HepG2 (cell line): ENCODE measurements around the gene MAFF. TPM values are rescaled to one million over a fixed set of nuclear protein-coding genes. Genes with fewer than 3 reads are reported as not detected.

Experiments
- CEBPG ChIP-seq: IDR thresholded peaks from 2 replicates; pipeline ENCODE4 v1.6.1; 2016
- FOSL2 ChIP-seq: sonication (generic); formaldehyde crosslinking; IDR thresholded peaks from 2 replicates; pipeline ENCODE4 v1.4.0; 2020; ENCODE audit warnings: missing genetic modification reagents
- FOXA3 ChIP-seq: IDR thresholded peaks from 2 replicates; pipeline ENCODE4 v1.6.1; 2016; ENCODE audit warnings: missing genetic modification reagents, missing compliant biosample characterization
- NFYB ChIP-seq: sonication (generic); formaldehyde crosslinking; IDR thresholded peaks from 2 replicates; pipeline ENCODE4 v1.4.0; 2020; ENCODE audit warnings: missing genetic modification reagents
- NR2C2 ChIP-seq: sonication (generic); formaldehyde crosslinking; IDR thresholded peaks from 2 replicates; pipeline ENCODE4 v1.4.0; 2020; ENCODE audit warnings: missing genetic modification reagents, mild to moderate bottlenecking, moderate library complexity, borderline replicate concordance
- NR2F1 ChIP-seq, 2 experiments: fragments of 450-650 bp in 1 of 2; formaldehyde crosslinking in 1 of 2; IDR thresholded peaks; 2 replicates each; pipeline versions ENCODE4 v1.5.0 to v1.6.1; 2016 to 2020; ENCODE audit warnings: mild to moderate bottlenecking in 1 of 2, missing compliant biosample characterization in 1 of 2, missing genetic modification reagents in 1 of 2, moderate library complexity in 1 of 2
- NR2F6 ChIP-seq, 2 experiments: IDR thresholded peaks; 2 replicates each; pipeline ENCODE4 v1.6.1; 2016; ENCODE audit warnings: antibody characterized with exemption in 1 of 2, mild to moderate bottlenecking in 1 of 2
- PAXIP1 ChIP-seq: sonication (generic); formaldehyde crosslinking; conservative IDR thresholded peaks from 2 replicates; pipeline ENCODE4 v1.4.0; 2020; ENCODE audit warnings: mild to moderate bottlenecking, missing genetic modification reagents, moderate library complexity
- PCBP2 ChIP-seq: fragments of 200-400 bp; formaldehyde crosslinking; optimal IDR thresholded peaks from 2 replicates; pipeline ENCODE3; 2018; ENCODE audit warnings: low read length, low read depth; ENCODE audit not compliant: poor library complexity, severe bottlenecking
- PHF21A ChIP-seq: sonication (generic); formaldehyde crosslinking; IDR thresholded peaks from 2 replicates; pipeline ENCODE4 v1.5.0; 2020; ENCODE audit warnings: mild to moderate bottlenecking, missing genetic modification reagents
- POGZ ChIP-seq: sonication (generic); formaldehyde crosslinking; IDR thresholded peaks from 2 replicates; pipeline ENCODE4 v1.4.0; 2020; ENCODE audit warnings: mild to moderate bottlenecking, missing genetic modification reagents
- POLR2AphosphoS5 ChIP-seq: IDR thresholded peaks from 2 replicates; pipeline ENCODE4 v1.6.1; 2012; ENCODE audit warnings: low read depth, low read length
- RARA ChIP-seq: IDR thresholded peaks from 2 replicates; pipeline ENCODE4 v1.6.1; 2016; ENCODE audit warnings: missing genetic modification reagents, missing compliant biosample characterization
- SP2 ChIP-seq: sonication (generic); formaldehyde crosslinking; IDR thresholded peaks from 2 replicates; pipeline ENCODE4 v1.5.1; 2020; ENCODE audit warnings: mild to moderate bottlenecking, missing genetic modification reagents
- ZBTB1 ChIP-seq: sonication (generic); formaldehyde crosslinking; IDR thresholded peaks from 2 replicates; pipeline ENCODE4 v1.4.0; 2020; ENCODE audit warnings: missing genetic modification reagents, borderline replicate concordance
- ZGPAT ChIP-seq: IDR thresholded peaks from 2 replicates; pipeline ENCODE4 v1.6.1; 2016; ENCODE audit warnings: mild to moderate bottlenecking
- polyA plus RNA-seq, 8 experiments: library from polyadenylated mRNA; depleted of rRNA in 3 of 8; stranded (reverse) in 7 of 8; unstranded in 1 of 8; fragments of >200 nt; fragmentation: Illumina TruSeq in 4 of 8; extraction: Trizol in 4 of 8; gene quantifications; 2 replicates each; pipeline versions ENCODE4 v1.2.1 to v1.2.3, GENCODE V29; 2011 to 2016; ENCODE audit warnings: low read depth in 4 of 8, missing spikeins in 1 of 8, mixed read lengths in 1 of 8; ENCODE audit not compliant: insufficient read depth in 1 of 8
- total RNA-seq, 5 experiments: library from RNA; depleted of rRNA; stranded (reverse); fragments of >200 nt; fragmentation: Illumina TruSeq; extraction: Trizol; gene quantifications; 2 replicates each; pipeline ENCODE4 v1.2.3, GENCODE V29; 2016; ENCODE audit warnings: low read depth in 1 of 5
- TF ChIP-seq, protein P1 (sequence below): sonication (generic); formaldehyde crosslinking; IDR thresholded peaks from 2 replicates; pipeline ENCODE4 v1.5.1; 2020; ENCODE audit warnings: mild to moderate bottlenecking, missing genetic modification reagents
- TF ChIP-seq, protein P2 (sequence below), 2 experiments: sonication (generic) in 1 of 2; formaldehyde crosslinking in 1 of 2; IDR thresholded peaks; 2 replicates each; pipeline versions ENCODE4 v1.5.1 to v1.6.1; 2011 to 2020; ENCODE audit warnings: borderline replicate concordance in 1 of 2, low read depth in 1 of 2, low read length in 1 of 2, mild to moderate bottlenecking in 1 of 2, missing genetic modification reagents in 1 of 2, moderate library complexity in 1 of 2

Gene MAFF
- total and polyA plus RNA-seq, 2 of the 13 experiments (the other 11 are each of a cell fraction or from before 2014, with no cell fraction given): 5.4 to 14.3 TPM

DNA sequence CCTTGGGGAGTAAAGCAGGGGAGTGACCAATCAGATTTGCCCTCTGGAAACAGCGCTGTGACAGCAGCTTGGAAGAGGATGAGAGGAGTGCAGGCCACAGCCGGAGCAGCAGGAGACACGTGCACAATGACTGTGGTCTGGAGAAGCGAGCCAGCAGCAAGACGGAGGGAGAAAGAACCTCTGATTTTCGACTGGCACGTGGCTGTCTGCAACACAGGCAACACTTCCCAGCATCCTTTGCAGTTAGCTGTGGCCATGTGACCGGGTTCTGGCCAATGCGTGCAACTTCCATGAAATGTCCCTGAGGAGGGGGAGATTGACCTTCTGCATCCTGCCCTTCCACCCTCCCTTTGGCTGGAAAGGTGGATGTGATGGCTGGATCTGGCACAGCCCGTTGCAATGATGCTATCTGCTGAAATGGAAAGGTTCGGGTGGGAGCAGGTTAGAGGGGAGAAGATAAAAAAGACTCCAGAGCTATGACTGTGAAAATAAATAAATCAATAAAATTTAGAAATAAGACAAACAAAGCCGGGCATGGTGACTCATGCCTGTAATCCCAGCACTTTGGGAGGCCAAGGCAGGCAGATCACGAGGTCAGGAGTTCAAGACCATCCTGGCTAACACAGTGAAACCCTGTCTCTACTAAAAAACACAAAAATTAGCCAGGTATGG, 35.7 kb upstream of the MAFF start (continued):
- TF ChIP-seq, protein P1, sequence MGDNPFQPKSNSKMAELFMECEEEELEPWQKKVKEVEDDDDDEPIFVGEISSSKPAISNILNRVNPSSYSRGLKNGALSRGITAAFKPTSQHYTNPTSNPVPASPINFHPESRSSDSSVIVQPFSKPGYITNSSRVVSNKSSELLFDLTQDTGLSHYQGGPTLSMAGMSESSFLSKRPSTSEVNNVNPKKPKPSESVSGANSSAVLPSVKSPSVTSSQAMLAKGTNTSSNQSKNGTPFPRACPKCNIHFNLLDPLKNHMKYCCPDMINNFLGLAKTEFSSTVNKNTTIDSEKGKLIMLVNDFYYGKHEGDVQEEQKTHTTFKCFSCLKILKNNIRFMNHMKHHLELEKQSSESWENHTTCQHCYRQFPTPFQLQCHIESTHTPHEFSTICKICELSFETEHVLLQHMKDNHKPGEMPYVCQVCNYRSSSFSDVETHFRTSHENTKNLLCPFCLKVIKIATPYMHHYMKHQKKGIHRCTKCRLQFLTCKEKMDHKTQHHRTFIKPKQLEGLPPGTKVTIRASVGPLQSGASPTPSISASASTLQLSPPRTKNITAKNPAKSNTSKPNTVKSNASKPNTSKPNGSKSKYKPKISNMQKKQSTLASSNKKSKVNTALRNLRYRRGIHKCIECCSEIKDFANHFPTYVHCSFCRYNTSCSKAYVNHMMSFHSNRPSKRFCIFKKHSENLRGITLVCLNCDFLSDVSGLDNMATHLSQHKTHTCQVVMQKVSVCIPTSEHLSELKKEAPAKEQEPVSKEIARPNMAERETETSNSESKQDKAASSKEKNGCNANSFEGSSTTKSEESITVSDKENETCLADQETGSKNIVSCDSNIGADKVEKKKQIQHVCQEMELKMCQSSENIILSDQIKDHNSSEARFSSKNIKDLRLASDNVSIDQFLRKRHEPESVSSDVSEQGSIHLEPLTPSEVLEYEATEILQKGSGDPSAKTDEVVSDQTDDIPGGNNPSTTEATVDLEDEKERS: no peak
- TF ChIP-seq NR2C2 (CRISPR knock-in tag) (peak; percentile 75; the same call in 1 of the 2 replicates), PCBP2 (no peak), SP2 (CRISPR knock-in tag) (0 out of 2 replicates have a peak, but pooled peaks have one; percentile 8), ZBTB1 (no peak), NR2F6 (IDR thresholded peaks at IDR 0.05) (peak; percentile 55; the same call in 1 of the 2 replicates), NR2F6 (CRISPR knock-in tag; IDR thresholded peaks at IDR 0.05) (no peak), RARA (CRISPR knock-in tag) (peak; percentile 72), CEBPG (CRISPR knock-in tag) (0 out of 2 replicates have a peak, but pooled peaks have one; percentile 14), FOXA3 (peak; percentile 42; the same call in 1 of the 2 replicates), ZGPAT (CRISPR knock-in tag) (0 out of 2 replicates have a peak, but pooled peaks have one; percentile 15), NR2F1 (CRISPR knock-in tag; IDR thresholded peaks at IDR 0.05) (no peak), PAXIP1 (CRISPR knock-in tag) (peak; percentile 47; the same call in 1 of the 2 replicates), POGZ (0 out of 2 replicates have a peak, but pooled peaks have one; percentile 39), PHF21A (no peak), NFYB (CRISPR knock-in tag) (peak; percentile 55; the same call in 1 of the 2 replicates), POLR2AphosphoS5 (no peak), FOSL2 (CRISPR knock-in tag) (peak; percentile 92)
- TF ChIP-seq, protein P2, sequence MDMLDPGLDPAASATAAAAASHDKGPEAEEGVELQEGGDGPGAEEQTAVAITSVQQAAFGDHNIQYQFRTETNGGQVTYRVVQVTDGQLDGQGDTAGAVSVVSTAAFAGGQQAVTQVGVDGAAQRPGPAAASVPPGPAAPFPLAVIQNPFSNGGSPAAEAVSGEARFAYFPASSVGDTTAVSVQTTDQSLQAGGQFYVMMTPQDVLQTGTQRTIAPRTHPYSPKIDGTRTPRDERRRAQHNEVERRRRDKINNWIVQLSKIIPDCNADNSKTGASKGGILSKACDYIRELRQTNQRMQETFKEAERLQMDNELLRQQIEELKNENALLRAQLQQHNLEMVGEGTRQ (IDR thresholded peaks at IDR 0.05; ENCODE audit: low read depth, low read length): peak; percentile 55
- TF ChIP-seq, protein P2 (CRISPR knock-in tag; IDR thresholded peaks at IDR 0.05; ENCODE audit: borderline replicate concordance): peak; percentile 76; the same call in 1 of the 2 replicates
